ENCODE measurements around the gene SVOP. TPM values are rescaled to one million over a fixed set of nuclear protein-coding genes. Genes with fewer than 3 reads are reported as not detected.

SVOP gene
- total and polyA plus RNA-seq, 2 of the 8 experiments (the other 6 are each of a cell fraction or from before 2014, with no cell fraction given) = 0.06 TPM; not detected in 1

DNA sequence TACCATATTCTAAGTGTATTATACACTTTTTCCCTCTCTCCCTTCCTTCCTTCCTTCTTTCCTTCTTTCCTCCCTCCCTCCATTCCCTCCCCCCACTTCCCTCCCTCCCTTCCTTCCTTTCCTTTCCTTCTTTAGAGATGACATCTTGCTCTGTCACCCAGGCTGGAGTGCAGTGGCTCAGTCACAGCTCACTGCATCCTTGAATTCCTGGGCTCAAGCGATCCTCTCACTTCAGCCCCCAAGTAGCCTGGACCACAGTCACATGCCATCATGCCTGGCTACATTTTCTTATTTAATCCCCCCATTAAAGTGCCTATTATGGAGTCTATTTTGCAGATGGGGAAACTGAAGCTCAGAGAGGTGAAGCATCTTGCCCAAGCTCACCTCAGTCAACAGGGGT lies 55.0 kb downstream of the SVOP start:
- Histone ChIP-seq H4K5ac (ENCODE audit: insufficient read length, low read depth, low read length) (no peak overlapping the region), H3K23ac (ENCODE audit: insufficient read length) (no peak overlapping the region), H4K8ac (ENCODE audit: extremely low read depth, insufficient read depth, low read length) (no peak overlapping the region), H2BK15ac (ENCODE audit: low read length) (no peak overlapping the region), H4K20me1 (replicated peaks in 1 of 2; ENCODE audit: control insufficient read depth in 1 of 2, insufficient read depth in 2 of 2, low read length in 2 of 2) (no peaks in the 10 kb centered on the region), H2BK12ac (ENCODE audit: low read depth, low read length) (no peak overlapping the region), H2BK5ac (ENCODE audit: low read depth, low read length) (no peak overlapping the region), H2BK20ac (ENCODE audit: low read length) (no peak overlapping the region), H3K9me3 (ENCODE audit: insufficient read depth in 2 of 2, low read depth in 1 of 2, low read length in 1 of 2) (no peaks in the 10 kb centered on the region), H3K23me2 (ENCODE audit: low read depth, low read length) (no peaks in the 10 kb centered on the region; the same call in 1 of the 2 replicates), H3K4me1 (replicated peaks in 1 of 4; ENCODE audit: control insufficient read depth in 3 of 4, insufficient read depth in 4 of 4, low read length in 3 of 4) (no peaks in the 10 kb centered on the region), H3K4ac (replicated peaks; ENCODE audit: insufficient read length, low read depth, low read length) (no peak overlapping the region), H4K91ac (replicated peaks; ENCODE audit: insufficient read length, low read length) (no peak overlapping the region), H3K27ac (ENCODE audit: low read depth, low read length) (no peak overlapping the region), H3K36me3 (ENCODE audit: control insufficient read depth in 2 of 4, insufficient read depth in 4 of 4, low read length in 3 of 4) (no peaks in the 10 kb centered on the region), H2BK120ac (replicated peaks; ENCODE audit: low read depth, low read length) (no peak overlapping the region), H3K79me1 (ENCODE audit: low read depth, low read length) (no peaks in the 10 kb centered on the region), H3K79me2 (ENCODE audit: control insufficient read depth in 1 of 2, insufficient read depth in 2 of 2, low read length in 2 of 2) (no peaks in the 10 kb centered on the region), H3K9ac (replicated peaks in 1 of 4; ENCODE audit: extremely low read depth in 1 of 4, low read depth in 3 of 4, low read length in 3 of 4) (no peak overlapping the region), H2AFZ (ENCODE audit: low read length) (no peak overlapping the region), H3K56ac (replicated peaks; ENCODE audit: insufficient read length, low read depth, low read length) (no peak overlapping the region), H3K14ac (ENCODE audit: insufficient read length) (no peak overlapping the region), H3K4me2 (ENCODE audit: insufficient read depth in 1 of 2, low read depth in 2 of 2, low read length in 2 of 2) (no peak overlapping the region), H3K18ac (ENCODE audit: extremely low read depth, low read length) (no peak overlapping the region), H3K4me3 (ENCODE audit: extremely low read depth in 1 of 4, insufficient read depth in 2 of 4, low read depth in 3 of 4, low read length in 4 of 4) (no peak overlapping the region), H2AK5ac (ENCODE audit: low read depth, low read length) (no peak overlapping the region), H3K27me3 (replicated peaks in 1 of 4; ENCODE audit: control insufficient read depth in 3 of 4, extremely low read depth in 1 of 4, insufficient read depth in 3 of 4, low read length in 3 of 4) (no peaks in the 10 kb centered on the region)
- DNase-seq (ENCODE audit: low read depth in 1 of 2, low spot score in 2 of 2) = no peak
- WGBS, 2 experiments (ENCODE audit: extremely low coverage in 1 of 2, insufficient coverage in 1 of 2, insufficient read length in 1 of 2, insufficient replicate concordance in 2 of 2, low coverage in 1 of 2, low lambda C conversion rate in 2 of 2, missing lambda C conversion rate in 1 of 2) = 67% methylated on average over 1 of the region's 1 CpG; no CpG with 5 or more reads in 1 of the 2 experiments
- ChIA-PET POLR2A (ENCODE audit: partially characterized antibody) (interaction anchor here (1.2 kb wide), 1 partner anchor 134 kb away, joined by 3 read pairs; no protein-coding TSS in a partner anchor), CTCF (ENCODE audit: partially characterized antibody) (interaction anchor here (0.8 to 2.2 kb wide), 11 partner anchors 8 to 302 kb away, joined by 3 to 12 read pairs (median 4); no protein-coding TSS in a partner anchor)
- FAIRE-seq = no peak
- TF ChIP-seq SIN3A (conservative IDR thresholded peaks at IDR 0.05 in 1 of 2, IDR thresholded peaks at IDR 0.05 in 1 of 2; ENCODE audit: low read depth in 1 of 2, low read length in 2 of 2) = no peak
- TF ChIP-seq CREB1 (IDR thresholded peaks at IDR 0.05) = no peak
- TF ChIP-seq EGR1 (IDR thresholded peaks at IDR 0.05; ENCODE audit: borderline replicate concordance, low read depth, low read length) = no peak
- TF ChIP-seq SP2 (IDR thresholded peaks at IDR 0.05; ENCODE audit: low read length) = no peak
- TF ChIP-seq ASH2L (IDR thresholded peaks at IDR 0.05; ENCODE audit: low read length) = no peak
- TF ChIP-seq SP1 (IDR thresholded peaks at IDR 0.05; ENCODE audit: low read depth, low read length) = no peak
- no peak for TF ChIP-seq CTBP2 (IDR thresholded peaks at IDR 0.05; ENCODE audit: borderline replicate concordance, insufficient read depth, insufficient read length, low read length)
